ENCODE results near the gene PIGQ. TPM values are rescaled to one million over a fixed set of nuclear protein-coding genes. Genes with fewer than 3 reads are reported as not detected.
A peak's percentile ranks its signal among the peaks of the same experiment; 100 is the strongest.

The PIGQ gene
- total RNA-seq, 1 donor from 2014 or later, result 63.6 TPM

DNA sequence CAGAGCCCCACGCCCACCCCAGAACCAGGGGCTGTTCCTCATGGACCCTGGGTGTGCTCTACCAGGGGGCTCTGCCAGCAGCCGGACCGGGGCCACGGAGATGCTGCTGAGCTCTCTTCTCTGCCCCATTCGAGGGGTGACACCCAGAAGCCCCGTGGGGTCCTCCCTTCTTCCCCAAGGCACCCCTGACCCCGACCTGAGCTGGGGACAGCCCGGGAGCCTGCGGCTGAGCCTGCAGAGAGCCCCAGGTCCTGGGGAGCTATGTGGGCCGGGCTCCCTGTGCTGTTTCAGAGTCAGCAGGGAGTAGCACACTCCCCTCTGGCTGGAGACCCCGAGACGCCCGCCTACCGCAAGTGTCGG is 10.8 kb upstream of the PIGQ start:
- TF ChIP-seq, protein P1, sequence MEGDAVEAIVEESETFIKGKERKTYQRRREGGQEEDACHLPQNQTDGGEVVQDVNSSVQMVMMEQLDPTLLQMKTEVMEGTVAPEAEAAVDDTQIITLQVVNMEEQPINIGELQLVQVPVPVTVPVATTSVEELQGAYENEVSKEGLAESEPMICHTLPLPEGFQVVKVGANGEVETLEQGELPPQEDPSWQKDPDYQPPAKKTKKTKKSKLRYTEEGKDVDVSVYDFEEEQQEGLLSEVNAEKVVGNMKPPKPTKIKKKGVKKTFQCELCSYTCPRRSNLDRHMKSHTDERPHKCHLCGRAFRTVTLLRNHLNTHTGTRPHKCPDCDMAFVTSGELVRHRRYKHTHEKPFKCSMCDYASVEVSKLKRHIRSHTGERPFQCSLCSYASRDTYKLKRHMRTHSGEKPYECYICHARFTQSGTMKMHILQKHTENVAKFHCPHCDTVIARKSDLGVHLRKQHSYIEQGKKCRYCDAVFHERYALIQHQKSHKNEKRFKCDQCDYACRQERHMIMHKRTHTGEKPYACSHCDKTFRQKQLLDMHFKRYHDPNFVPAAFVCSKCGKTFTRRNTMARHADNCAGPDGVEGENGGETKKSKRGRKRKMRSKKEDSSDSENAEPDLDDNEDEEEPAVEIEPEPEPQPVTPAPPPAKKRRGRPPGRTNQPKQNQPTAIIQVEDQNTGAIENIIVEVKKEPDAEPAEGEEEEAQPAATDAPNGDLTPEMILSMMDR (IDR thresholded peaks at IDR 0.05), result no peak
- Mint-ChIP-seq H3K4me1 (ENCODE audit: unreplicated experiment) (peaks cover 10% of the 10 kb centered on the region), H3K4me3 (ENCODE audit: unreplicated experiment) (no peak overlapping the region), H3K27ac (ENCODE audit: unreplicated experiment) (no peak overlapping the region), H3K27me3 (ENCODE audit: unreplicated experiment) (peaks cover 2% of the 10 kb centered on the region), H3K9me3 (ENCODE audit: unreplicated experiment) (no peaks in the 10 kb centered on the region), H3K36me3 (ENCODE audit: unreplicated experiment) (peaks cover 3% of the 10 kb centered on the region)
- no peak for DNase-seq (ENCODE audit: extremely low spot score, unreplicated experiment)

DNA sequence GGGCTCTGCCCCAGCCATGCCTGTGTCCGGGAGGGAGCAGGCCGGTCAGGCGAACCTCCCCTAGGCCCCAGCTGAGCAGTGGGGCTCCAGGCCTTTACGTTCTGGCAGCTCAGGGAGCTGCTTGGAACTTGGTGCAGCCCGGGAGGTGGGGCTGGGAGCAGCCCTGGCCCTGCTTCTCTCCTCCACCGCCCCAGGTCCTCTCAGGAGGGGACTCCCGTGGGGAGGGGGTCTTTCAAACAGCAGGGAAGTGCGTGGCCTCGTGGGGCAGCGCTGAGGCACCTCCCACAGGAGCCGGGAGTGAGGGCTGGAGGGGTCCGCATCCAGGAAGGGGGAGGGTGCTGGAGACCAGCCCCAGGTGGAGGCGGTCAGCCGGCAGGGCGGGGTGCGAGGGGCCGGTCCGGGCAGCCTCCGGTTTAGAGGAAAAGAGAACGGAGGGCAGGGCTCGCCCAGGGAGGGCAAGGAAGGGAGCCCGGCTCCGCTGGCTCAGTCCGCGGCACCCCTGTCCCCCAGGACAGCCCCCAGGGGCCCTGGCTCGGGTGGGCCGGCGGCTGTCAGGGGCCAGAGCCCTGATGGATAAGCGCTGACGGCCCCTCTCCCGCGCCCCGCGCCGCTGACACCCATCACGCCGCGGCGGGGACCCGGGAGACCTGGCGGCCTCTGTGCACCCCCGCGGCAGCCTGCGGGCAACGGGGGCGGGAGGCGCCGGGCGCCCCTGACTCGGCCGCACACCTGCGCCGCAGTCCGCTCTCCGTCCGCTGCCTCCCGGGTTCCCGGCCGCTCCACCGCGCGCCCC is 10.2 kb upstream of the PIGQ start:
- no peaks in the 10 kb centered on the region for H3K36me3 Mint-ChIP-seq (ENCODE audit: unreplicated experiment)
- H3K27ac Mint-ChIP-seq (ENCODE audit: unreplicated experiment), result no peak overlapping the region
- H3K4me3 Mint-ChIP-seq (ENCODE audit: unreplicated experiment), result peak overlapping the region; percentile 45
- DNase-seq (ENCODE audit: extremely low spot score, unreplicated experiment), result no peak
- peaks cover 2% of the 10 kb centered on the region for H3K27me3 Mint-ChIP-seq (ENCODE audit: unreplicated experiment)
- peaks cover 6% of the 10 kb centered on the region for H3K4me1 Mint-ChIP-seq (ENCODE audit: unreplicated experiment)
- no peaks in the 10 kb centered on the region for H3K9me3 Mint-ChIP-seq (ENCODE audit: unreplicated experiment)
- TF ChIP-seq, protein P1 (IDR thresholded peaks at IDR 0.05), result no peak

DNA sequence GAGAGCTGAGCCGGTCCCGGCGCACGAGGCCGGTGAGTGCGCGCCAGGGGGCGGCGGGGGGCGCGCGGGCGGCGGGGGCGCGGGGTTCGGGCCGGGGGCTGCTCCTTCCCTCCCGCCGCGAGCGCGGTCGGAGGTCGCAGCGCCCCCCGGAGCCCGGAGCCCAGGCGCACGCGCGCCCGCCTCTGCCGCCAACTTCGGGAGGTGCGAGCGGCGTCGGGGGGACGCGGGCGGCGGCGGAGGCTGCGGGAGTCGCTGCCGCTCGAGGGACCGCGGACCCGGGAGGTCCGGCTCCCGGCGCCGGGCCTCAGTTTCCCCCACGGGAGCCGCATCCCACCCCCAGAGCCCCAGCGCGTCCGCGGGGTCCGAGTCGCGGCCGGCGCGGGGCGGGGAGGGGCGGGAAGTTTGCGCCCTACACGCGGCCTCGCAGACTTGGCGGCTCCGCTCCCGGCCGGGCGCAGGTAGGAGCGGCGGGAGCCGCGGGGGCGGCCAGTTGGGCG is 9.5 kb upstream of the PIGQ start, which contains the start of gene PRR35:
PRR35 (plus strand) TSS at position 191 of the 497 bp plus-strand sequence. CDS start 2,901 bp downstream, outside the sequence.
- no peak for DNase-seq (ENCODE audit: extremely low spot score, unreplicated experiment)
- Mint-ChIP-seq H3K27me3 (ENCODE audit: unreplicated experiment) (peaks cover 2% of the 10 kb centered on the region), H3K36me3 (ENCODE audit: unreplicated experiment) (no peaks in the 10 kb centered on the region), H3K9me3 (ENCODE audit: unreplicated experiment) (no peaks in the 10 kb centered on the region), H3K4me1 (ENCODE audit: unreplicated experiment) (peaks cover 5% of the 10 kb centered on the region), H3K27ac (ENCODE audit: unreplicated experiment) (no peak within 1 kb of the TSS), H3K4me3 (ENCODE audit: unreplicated experiment) (peak within 1 kb of the TSS; percentile 45)
- TF ChIP-seq, protein P1 (IDR thresholded peaks at IDR 0.05), result no peak

DNA sequence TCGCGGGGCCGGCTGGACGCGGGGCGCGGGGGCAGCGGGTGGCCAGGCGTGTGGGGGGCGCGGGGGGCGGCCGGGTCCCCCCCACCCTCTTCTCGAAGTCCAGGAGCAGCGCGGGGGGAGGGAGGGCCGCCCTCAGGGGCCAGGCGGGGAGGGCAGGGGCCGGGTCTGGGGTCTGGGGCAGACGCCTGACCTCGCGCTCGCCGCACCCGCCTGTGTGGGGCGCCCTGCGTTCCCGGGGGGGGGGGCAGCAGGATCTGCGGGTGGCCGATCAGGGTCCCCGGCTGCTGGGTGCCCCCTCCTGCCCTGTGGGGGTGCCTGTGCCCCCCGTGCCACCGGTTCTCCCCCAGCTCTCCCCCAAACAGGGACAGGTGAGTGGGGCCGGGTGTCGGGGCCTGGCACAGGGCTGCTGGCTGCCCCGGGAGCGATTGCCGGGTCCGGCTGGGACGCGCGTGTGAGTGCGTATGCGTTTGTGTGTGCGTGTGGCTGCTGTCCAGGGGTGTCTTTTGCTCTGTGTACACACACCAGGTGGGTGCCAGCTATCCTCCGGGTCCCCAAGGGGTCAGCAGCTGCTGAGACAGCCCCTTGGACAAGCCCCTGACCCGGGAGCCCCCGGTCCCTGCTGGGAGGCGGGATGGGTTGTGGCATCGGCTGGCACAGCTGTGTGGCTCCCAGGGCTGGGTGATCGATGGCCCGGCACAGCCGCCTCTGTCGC is 8.9 kb upstream of the PIGQ start:
- Mint-ChIP-seq H3K27ac (ENCODE audit: unreplicated experiment) (no peak overlapping the region), H3K36me3 (ENCODE audit: unreplicated experiment) (no peaks in the 10 kb centered on the region), H3K9me3 (ENCODE audit: unreplicated experiment) (no peaks in the 10 kb centered on the region), H3K4me1 (ENCODE audit: unreplicated experiment) (peaks cover 9% of the 10 kb centered on the region), H3K4me3 (ENCODE audit: unreplicated experiment) (no peak overlapping the region), H3K27me3 (ENCODE audit: unreplicated experiment) (peaks cover 2% of the 10 kb centered on the region)
- TF ChIP-seq, protein P1 (IDR thresholded peaks at IDR 0.05), result no peak
- DNase-seq (ENCODE audit: extremely low spot score, unreplicated experiment), result no peak

DNA sequence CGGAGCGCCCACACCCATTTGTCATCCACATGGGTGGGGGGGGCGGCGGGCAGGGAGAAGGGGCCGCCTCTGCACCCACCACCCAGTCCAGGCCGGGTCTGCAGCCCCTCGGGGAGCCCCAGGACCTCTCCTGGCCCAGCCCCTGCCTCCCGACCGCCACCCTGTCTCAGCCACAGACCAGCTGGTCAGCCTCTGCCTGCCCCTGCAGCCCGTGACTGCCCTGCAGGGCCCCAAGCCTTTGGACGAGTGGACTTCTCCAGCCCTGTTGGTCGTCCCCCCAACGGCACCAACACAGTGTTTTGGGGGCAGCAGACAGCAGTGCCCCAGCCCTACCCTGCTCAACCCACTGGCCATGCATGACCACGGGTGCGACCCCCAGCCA is 8.4 kb upstream of the PIGQ start:
- H3K27ac Mint-ChIP-seq (ENCODE audit: unreplicated experiment), result no peak overlapping the region
- peaks cover 12% of the 10 kb centered on the region for H3K4me1 Mint-ChIP-seq (ENCODE audit: unreplicated experiment)
- no peak for DNase-seq (ENCODE audit: extremely low spot score, unreplicated experiment)
- TF ChIP-seq, protein P1 (IDR thresholded peaks at IDR 0.05), result no peak
- H3K9me3 Mint-ChIP-seq (ENCODE audit: unreplicated experiment), result no peaks in the 10 kb centered on the region
- H3K36me3 Mint-ChIP-seq (ENCODE audit: unreplicated experiment), result no peaks in the 10 kb centered on the region
- no peak overlapping the region for H3K4me3 Mint-ChIP-seq (ENCODE audit: unreplicated experiment)
- peaks cover 2% of the 10 kb centered on the region for H3K27me3 Mint-ChIP-seq (ENCODE audit: unreplicated experiment)
